GM18868 (cell line): ENCODE data around the gene ATXN10.

Experiments used
- ATAC-seq: cut with Tn5 transposase; IDR thresholded peaks from one replicate; pipeline ENCODE4 v1.9.1; 2021; ENCODE audit warnings: mild to moderate bottlenecking, moderate library complexity; ENCODE audit not compliant: unreplicated experiment

ATXN10 gene

DNA sequence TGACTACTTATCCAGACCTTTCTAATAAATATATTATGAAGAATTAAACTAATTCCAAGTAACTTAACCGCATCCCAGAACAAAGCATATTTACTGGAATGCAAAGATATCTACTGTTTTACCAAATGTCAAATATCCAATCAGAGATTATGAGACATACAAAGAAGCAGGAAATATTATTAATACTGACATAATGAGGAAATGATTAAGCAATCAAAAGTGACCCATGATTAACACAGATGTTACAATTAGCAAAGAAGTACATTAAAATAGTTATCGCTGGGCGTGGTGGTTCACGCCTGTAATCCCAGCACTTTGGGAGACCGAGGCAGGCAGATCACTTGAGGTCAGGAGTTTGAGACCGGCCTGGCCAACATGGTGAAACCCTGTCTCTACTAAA is 200.1 kb downstream of the ATXN10 start:
- no peak for ATAC-seq

- no peak for ATAC-seq
Measured at GRCh38 chr22:45872659-45873263, 201.1 kb downstream of the ATXN10 start.

DNA sequence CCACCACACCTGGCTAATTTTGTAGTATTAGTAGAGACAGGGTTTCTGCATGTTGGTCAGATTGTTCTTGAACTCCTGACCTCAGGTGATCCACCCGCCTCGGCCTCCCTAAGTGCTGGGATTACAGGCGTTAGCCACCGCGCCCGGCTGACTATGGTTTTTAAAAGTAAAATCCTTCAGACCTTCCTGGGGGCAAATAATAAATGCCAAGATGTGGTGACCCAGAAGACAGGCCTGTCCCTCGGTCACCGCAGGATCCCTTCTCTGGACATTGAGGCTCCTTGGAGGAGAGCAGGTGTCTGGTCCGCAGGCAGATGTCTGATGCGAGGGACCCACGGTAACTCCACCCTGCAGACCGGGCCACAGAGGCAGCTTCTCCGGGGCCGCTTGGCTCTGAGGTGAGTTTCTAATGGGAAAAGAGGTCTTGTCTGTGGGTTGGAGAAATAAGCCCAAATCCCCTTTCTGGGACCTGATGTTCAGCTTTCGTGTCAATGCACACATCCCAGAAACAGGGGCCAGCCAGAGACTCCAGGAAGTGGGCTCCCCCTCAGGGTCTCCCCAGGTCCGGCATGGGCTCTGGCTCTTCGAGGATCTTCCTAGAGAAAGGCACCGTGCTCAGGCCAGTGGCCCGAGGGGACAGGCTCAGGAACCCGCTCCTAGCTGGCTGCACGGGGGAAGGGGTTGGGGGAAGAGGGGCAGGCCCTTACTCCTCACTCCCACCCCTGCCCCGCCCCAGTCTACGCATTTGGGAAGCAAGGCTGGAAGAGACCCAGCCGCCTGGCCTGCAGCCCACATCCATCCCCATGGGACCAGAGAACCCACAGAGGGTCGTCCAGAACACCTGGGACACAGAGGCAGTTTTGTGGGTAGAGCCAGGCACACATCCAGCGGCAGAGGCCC is 204.8 kb downstream of the ATXN10 start:
- ATAC-seq, result no peak

DNA sequence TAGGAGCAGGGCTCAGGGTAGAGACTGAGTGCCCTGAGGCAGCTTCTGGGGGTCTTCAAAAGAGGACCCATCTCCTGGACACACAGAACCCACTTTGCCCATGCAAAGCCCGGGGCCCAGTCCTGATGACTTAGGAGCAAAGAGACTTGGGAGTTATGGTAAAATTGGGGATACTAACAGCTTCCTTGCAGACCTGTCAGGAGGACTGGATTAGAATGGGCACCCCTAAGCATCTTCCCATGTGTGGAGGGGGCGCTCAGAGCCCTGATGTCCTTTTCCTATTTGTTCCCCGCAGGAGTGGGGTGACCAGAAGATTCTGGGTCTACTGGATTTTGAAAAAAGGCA is 205.4 kb downstream of the ATXN10 start:
- no peak for ATAC-seq

DNA sequence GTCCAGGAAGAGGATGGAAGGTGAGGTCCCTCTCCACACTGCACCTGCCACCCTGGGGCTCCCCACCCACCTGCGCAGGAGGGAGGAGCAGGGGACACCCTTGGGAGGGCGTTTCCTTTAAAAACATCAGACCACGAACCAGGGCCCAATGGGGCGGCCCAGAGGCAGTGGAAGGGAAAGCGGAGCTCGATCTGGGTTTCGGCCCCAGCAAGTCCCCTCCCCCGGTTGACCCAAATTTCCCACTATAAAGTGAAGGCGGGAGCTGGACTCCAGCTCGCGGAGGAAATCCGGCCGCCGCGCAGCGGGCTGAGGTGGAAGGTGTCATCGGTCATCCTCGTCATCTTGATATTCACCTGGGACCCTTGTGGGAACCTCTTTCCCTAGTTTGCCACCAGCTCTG is 206.0 kb downstream of the ATXN10 start:
- ATAC-seq, result no peak

DNA sequence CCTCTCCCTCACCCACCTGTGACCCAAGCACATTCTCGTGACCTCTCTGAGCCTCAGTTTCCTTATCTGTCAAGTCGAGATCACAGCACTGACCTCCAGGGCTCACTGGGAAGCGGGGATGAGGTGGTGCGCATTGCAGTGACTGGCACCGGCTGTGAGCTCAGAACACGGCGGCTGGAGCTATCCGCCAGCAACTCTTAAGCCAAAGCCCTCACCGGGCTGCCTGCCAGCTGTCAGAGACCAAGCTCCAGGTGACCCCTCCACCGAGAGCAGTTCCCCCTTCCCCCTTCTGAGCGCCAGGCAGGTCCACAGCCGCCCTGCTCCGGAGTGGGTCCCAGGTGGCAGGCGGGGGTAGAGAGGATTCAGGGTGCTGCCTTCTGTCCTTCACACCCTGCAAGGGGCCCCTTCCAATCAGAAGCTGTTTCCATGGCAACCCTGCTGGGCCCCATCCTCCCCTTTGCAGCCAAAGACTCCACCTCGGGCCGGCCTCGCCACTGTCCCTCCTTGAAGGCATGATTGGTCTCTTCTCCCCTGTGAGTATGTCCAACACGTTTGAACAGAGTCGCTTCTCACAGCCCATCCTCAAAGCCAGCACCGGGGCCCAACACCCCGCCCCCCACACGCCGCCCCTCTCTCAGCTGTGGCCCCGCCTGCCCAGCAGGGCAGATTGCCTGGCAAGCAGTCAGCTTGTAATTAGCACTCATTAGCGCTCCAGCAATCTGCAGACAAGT is 206.6 kb downstream of the ATXN10 start:
- ATAC-seq, result no peak

GRCh38 chr22:45878901-45879551 is 207.4 kb downstream of the ATXN10 start:
- no peak for ATAC-seq

DNA sequence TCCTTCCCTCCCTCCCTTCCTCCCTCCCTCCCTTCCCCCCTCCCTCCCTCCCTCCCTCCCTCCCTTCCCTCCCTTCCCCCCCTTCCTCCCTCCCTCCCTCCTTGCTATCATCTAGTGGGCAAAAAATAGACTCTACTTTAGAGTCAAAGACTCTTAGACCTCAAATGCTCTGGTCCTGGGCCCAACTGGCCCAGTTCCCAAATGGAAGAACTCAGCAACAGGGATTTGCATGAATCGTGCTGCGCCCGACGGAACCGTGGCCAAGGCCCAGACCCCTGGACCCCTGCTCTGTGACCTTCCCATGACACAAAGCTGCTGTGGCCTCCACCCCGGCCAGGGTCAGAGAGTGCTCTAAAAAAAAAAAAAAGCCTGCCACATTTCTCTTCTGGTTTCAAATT is 207.9 kb downstream of the ATXN10 start:
- ATAC-seq, result no peak

GRCh38 chr22:45880091-45880715 is 208.6 kb downstream of the ATXN10 start:
- no peak for ATAC-seq

GRCh38 chr22:45880716-45881523 is 209.3 kb downstream of the ATXN10 start:
- ATAC-seq, result no peak

DNA sequence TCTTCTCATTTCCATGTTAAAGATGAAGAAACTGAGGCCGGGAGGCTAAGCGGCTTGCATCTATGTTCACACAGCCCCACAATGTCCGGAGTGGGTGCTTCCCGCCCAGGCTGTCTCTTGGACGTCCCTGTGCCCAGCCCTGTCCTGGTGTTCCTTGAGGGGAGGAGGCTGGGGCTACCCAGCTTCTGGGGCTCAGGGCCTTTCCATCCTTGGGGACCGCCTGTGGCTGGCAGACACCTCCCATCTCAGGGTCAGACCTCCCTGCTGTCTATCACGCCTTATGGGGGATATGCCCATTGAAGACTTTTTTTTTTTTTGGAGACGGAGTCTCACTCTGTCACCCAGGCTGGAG is 209.9 kb downstream of the ATXN10 start:
- ATAC-seq, result no peak

- ATAC-seq, result no peak
Measured at GRCh38 chr22:45882881-45883810, 211.5 kb downstream of the ATXN10 start.

DNA sequence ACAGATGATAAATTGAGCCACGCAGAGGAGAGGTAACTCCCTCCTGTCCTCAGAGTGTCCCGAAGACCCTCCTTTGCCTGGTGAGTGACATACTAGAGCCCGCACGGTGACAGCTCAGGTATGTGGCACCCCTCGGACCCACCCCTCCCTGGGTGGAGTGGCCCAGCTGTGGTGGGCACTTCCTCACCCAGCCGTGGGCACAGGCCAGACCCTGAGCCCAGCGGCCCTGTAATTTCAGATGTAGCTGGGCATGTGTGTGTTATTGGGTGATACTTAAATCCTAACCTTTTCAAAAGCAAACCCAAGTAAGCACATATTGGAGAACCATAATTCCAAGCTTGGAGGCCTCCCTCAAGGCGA is 212.2 kb downstream of the ATXN10 start:
- ATAC-seq, result no peak

GRCh38 chr22:45884201-45885062 is 212.8 kb downstream of the ATXN10 start:
- no peak for ATAC-seq

- ATAC-seq, result no peak
Measured at GRCh38 chr22:45885171-45885840, 213.7 kb downstream of the ATXN10 start.

DNA sequence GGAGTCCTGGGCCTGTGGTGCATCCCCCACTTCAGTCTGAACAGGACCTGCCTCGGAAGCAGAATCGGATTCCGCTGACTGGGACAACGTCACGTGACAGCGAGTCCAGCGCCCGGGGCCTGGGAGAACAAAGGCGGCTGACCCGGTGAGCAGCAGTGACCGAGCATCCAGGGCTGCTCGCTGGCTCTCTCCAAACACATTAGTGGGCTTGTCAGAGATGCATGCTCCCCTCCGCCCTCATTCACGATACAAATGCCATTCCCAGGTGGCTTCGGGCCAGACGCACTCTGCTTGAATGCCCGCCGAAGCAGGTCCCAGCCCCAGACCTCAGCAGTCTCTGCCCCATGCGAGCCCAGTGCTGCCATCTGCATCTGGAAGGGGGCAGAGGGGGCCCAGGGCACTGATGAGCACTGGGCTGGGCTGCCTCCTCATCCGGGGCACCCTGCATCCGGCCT is 214.3 kb downstream of the ATXN10 start:
- no peak for ATAC-seq

GRCh38 chr22:45886540-45886939 is 214.9 kb downstream of the ATXN10 start:
- ATAC-seq, result no peak
